Tibial artery (tissue), 4 donors: ENCODE data around the gene APBA2.

Experiments
- DNase-seq, 2 donors: peaks; one replicate each; pipeline ENCODE4 v3.0.0-alpha.2; 2019
- H3K27ac ChIP-seq, 2 donors: fragments of 200-600 bp; sonication (generic) in 1 of 2; 1 replicate in 1 of 2; 2 replicates in 1 of 2; pipeline ENCODE4 v1.5.1; 2018 to 2019; ENCODE audit warnings: mild to moderate bottlenecking in 1 of 2
- H3K27me3 ChIP-seq, 2 donors: fragments of 200-600 bp; sonication (generic) in 1 of 2; one replicate each; pipeline versions ENCODE4 v1.5.1 to v1.6.0; 2016 to 2019
- H3K36me3 ChIP-seq, 3 donors: fragments of 200-600 bp; sonication (generic) in 2 of 3; one replicate each; pipeline ENCODE4 v1.5.1; 2016 to 2019; ENCODE audit warnings: mild to moderate bottlenecking in 2 of 3
- H3K4me1 ChIP-seq, 4 donors: fragments of 200-600 bp; sonication (generic) in 2 of 4; 1 replicate in 3 of 4; 2 replicates in 1 of 4; pipeline ENCODE4 v1.5.1; 2016 to 2019
- H3K4me3 ChIP-seq, 2 donors: fragments of 200-600 bp; sonication (generic) in 1 of 2; 1 replicate in 1 of 2; 2 replicates in 1 of 2; pipeline ENCODE4 v1.5.1; 2018 to 2019; ENCODE audit warnings: mild to moderate bottlenecking in 2 of 2
- H3K9me3 ChIP-seq, 3 donors: fragments of 200-600 bp; sonication (generic) in 1 of 3; one replicate each; pipeline ENCODE4 v1.5.1; 2016 to 2019
- intact Hi-C: fragments of 100-400 bp; cut with DNase I; formaldehyde crosslinking; loops from one replicate; pipeline ENCODE4 v1.15.0; 2023; ENCODE audit warnings: low total_unique reads
- TF ChIP-seq, protein P1 (sequence below), 2 experiments: fragments of 200-600 bp in 1 of 2; fragments of 450-650 bp in 1 of 2; IDR thresholded peaks; one replicate each; pipeline ENCODE4 v1.5.1; 2017 to 2019; ENCODE audit warnings: antibody characterized with exemption in 2 of 2, mild to moderate bottlenecking in 1 of 2, moderate library complexity in 1 of 2

The APBA2 gene

DNA sequence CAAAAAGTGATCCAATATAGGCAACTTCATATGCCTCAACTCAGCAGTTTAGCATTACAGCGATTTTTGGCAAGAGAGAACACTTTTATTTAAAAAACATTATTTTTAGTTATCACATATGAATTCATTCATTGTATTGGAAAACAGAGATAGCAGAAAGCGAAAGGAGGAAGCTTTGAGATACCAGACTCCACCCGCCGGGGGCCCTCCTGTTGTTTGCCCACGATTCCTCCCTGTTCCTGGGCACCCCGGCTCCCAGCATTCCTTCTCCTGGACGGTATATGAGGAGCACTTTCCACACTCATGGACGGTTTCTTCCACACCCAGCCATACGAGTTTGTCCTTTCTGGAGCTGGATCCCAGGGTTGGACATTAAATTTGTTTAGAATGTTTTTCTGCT, 18.2 kb downstream of the APBA2 start:
- Histone ChIP-seq H3K9me3 (no peaks in the 10 kb centered on the region), H3K27ac (no peak overlapping the region), H3K36me3 (no peaks in the 10 kb centered on the region), H3K4me3 (no peak overlapping the region), H3K27me3 (peaks cover 0 to 5% of the 10 kb centered on the region in 2 donors), H3K4me1 (no peaks in the 10 kb centered on the region)
- intact Hi-C loops, result no loop called here
- no peak for DNase-seq
- TF ChIP-seq, protein P1, sequence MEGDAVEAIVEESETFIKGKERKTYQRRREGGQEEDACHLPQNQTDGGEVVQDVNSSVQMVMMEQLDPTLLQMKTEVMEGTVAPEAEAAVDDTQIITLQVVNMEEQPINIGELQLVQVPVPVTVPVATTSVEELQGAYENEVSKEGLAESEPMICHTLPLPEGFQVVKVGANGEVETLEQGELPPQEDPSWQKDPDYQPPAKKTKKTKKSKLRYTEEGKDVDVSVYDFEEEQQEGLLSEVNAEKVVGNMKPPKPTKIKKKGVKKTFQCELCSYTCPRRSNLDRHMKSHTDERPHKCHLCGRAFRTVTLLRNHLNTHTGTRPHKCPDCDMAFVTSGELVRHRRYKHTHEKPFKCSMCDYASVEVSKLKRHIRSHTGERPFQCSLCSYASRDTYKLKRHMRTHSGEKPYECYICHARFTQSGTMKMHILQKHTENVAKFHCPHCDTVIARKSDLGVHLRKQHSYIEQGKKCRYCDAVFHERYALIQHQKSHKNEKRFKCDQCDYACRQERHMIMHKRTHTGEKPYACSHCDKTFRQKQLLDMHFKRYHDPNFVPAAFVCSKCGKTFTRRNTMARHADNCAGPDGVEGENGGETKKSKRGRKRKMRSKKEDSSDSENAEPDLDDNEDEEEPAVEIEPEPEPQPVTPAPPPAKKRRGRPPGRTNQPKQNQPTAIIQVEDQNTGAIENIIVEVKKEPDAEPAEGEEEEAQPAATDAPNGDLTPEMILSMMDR (IDR thresholded peaks at IDR 0.05), result no peak

DNA sequence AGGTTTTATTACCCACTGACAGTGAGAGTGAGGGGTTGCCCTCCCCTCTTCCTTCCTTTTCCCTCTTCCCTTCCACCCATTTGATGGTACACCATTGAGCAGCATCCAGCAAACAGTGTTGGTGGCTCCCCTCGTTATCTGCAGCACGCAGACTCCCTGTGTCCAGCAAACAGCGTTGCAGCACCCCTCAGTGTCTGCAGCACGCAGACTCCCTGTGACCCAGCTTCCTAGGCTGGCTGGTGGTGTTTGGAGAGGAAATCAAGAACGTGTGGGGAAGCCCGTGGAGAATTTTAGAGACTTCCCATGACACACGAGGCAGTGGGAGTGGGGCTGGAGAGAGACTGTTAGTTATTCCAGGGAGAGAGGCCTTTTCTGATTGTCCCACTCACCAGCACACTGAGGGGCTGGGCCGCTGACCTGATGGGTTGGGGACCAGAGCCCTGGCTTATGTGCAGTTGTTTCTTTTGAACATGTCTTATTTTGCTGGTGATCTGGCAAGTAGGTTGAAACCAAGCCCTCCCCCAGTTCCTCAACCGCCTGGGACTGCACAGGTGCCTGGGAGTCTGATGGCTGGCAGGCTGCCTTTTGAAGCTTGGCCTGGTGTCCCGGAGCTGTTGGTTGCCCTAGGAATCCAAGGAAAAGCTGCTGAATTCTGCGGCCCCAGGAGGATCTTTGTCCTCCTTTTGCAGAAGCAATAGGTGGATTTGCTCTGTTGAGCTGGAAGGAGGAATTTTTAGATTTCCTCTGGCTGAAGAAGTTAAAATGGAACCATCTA, 19.0 kb downstream of the APBA2 start:
- no peaks in the 10 kb centered on the region for H3K9me3 ChIP-seq
- no peak overlapping the region for H3K4me3 ChIP-seq
- H3K4me1 ChIP-seq, result no peaks in the 10 kb centered on the region
- TF ChIP-seq, protein P1 (IDR thresholded peaks at IDR 0.05), result no peak
- H3K27me3 ChIP-seq, result peaks cover 0 to 5% of the 10 kb centered on the region in 2 donors
- H3K36me3 ChIP-seq, result no peaks in the 10 kb centered on the region
- peak in 1 of 2 donors; percentile 44 for DNase-seq
- no peak overlapping the region for H3K27ac ChIP-seq
- intact Hi-C loops, result no loop called here

GRCh38 chr15:28907338-28907960, 21.7 kb downstream of the APBA2 start:
- peak in 1 of 2 donors; percentile 48 for DNase-seq
- H3K4me3 ChIP-seq, result no peak overlapping the region

DNA sequence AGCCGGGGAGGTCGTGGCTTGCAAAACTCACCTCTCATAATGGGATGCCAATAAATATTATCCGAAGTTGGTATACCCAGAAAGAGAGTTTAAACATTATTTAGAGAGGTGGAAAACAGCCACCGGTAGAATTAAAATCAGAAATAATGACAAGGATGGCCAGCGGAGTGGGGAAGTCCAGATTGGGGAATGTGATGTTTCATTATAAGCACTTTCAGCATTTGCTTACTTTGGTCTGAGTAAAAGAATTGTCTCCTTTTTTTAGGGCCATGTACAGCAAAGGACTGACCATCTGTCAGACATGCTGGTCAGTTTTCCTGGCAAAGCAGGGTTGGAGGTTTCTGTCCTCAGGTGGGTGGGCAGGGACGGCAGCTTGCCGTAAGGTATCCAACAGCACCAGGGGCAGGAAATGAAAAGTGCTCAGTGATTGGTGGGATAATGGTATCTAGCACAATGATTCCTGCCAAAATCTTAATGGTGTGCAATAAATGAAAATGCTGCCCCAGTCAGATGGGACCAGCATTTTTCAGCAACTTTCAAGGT, 24.3 kb downstream of the APBA2 start:
- Histone ChIP-seq H3K27me3 (no peaks in the 10 kb centered on the region), H3K27ac (no peak overlapping the region), H3K4me1 (no peaks in the 10 kb centered on the region), H3K4me3 (no peak overlapping the region), H3K36me3 (no peaks in the 10 kb centered on the region), H3K9me3 (no peaks in the 10 kb centered on the region)
- TF ChIP-seq, protein P1 (IDR thresholded peaks at IDR 0.05), result no peak
- DNase-seq, result peak in 1 of 2 donors; percentile 17
- intact Hi-C loops, result loop anchor here (10.0 kb wide), 1 partner anchor 1495 kb away; no protein-coding TSS in a partner anchor

More at GRCh38 chr15:28907338-28907960, 21.7 kb downstream of the APBA2 start:
- H3K9me3 ChIP-seq, result no peaks in the 10 kb centered on the region
- intact Hi-C loops, result no loop called here
- H3K27ac ChIP-seq, result no peak overlapping the region
- H3K4me1 ChIP-seq, result no peaks in the 10 kb centered on the region
- TF ChIP-seq, protein P1 (IDR thresholded peaks at IDR 0.05), result no peak
- no peaks in the 10 kb centered on the region for H3K27me3 ChIP-seq
- H3K36me3 ChIP-seq, result no peaks in the 10 kb centered on the region

- Histone ChIP-seq H3K4me1 (no peaks in the 10 kb centered on the region), H3K4me3 (no peak overlapping the region), H3K36me3 (no peaks in the 10 kb centered on the region), H3K27me3 (peaks cover 0 to 2% of the 10 kb centered on the region in 2 donors), H3K9me3 (no peaks in the 10 kb centered on the region), H3K27ac (no peak overlapping the region)
- intact Hi-C loops, result loop anchor here (10.0 kb wide), 1 partner anchor 1497 kb away; no protein-coding TSS in a partner anchor
- DNase-seq, result peak in 1 of 2 donors; percentile 10
- TF ChIP-seq, protein P1 (IDR thresholded peaks at IDR 0.05), result no peak
Observed at GRCh38 chr15:28911310-28911931, 25.6 kb downstream of the APBA2 start.
